ENCODE measurements around the gene BBS9. TPM values are rescaled to one million over a fixed set of nuclear protein-coding genes. Genes with fewer than 3 reads are reported as not detected.
"Not testable (repeated sequence)": the region's sequence is repeated elsewhere in the genome, so short reads cannot be mapped to it uniquely, and the experiment has no call there.

BBS9 gene
- polyA plus RNA-seq, 1 donor from 2014 or later: 9.8 TPM

GRCh38 chr7:33091641-33092191 is 37.6 kb upstream of the BBS9 start:
- Histone ChIP-seq H3K36me3 (ENCODE audit: insufficient read depth, low read length) (peaks cover 9% of the 10 kb centered on the region), H3K27ac (ENCODE audit: low read length) (no peak overlapping the region), H3K27me3 (ENCODE audit: insufficient read depth, low read depth, low read length) (no peaks in the 10 kb centered on the region), H3K4me3 (ENCODE audit: low read length) (no peak overlapping the region), H4K20me1 (ENCODE audit: insufficient read depth) (no peaks in the 10 kb centered on the region), H3K79me2 (replicated peaks; ENCODE audit: insufficient read depth, low read length) (no peaks in the 10 kb centered on the region), H3K9ac (ENCODE audit: low read length) (no peak overlapping the region), H3K4me2 (ENCODE audit: low read length) (no peak overlapping the region), H3K9me2 (ENCODE audit: insufficient read depth, low read length) (no peaks in the 10 kb centered on the region), H3K9me3 (ENCODE audit: low read length) (no peaks in the 10 kb centered on the region), H3F3A (ENCODE audit: insufficient read depth, low read length, poor library complexity, severe bottlenecking) (no peaks in the 10 kb centered on the region), H2AFZ (ENCODE audit: low read depth, low read length) (no peak overlapping the region)
- no peak for TF ChIP-seq SMC3 (conservative IDR thresholded peaks at IDR 0.05; ENCODE audit: poor library complexity)
- no peak for TF ChIP-seq CTCF (IDR thresholded peaks at IDR 0.05; ENCODE audit: poor library complexity, severe bottlenecking)
- TF ChIP-seq EZH2 (IDR thresholded peaks at IDR 0.05; ENCODE audit: borderline replicate concordance, insufficient read depth, low read length, poor library complexity, severe bottlenecking): no peak
- no peak for TF ChIP-seq EP300 (conservative IDR thresholded peaks at IDR 0.05; ENCODE audit: poor library complexity, severe bottlenecking)
- TF ChIP-seq POLR2AphosphoS5 (IDR thresholded peaks at IDR 0.05): no peak
- TF ChIP-seq REST (IDR thresholded peaks at IDR 0.05; ENCODE audit: borderline replicate concordance): no peak
- no peak for TF ChIP-seq MXI1 (conservative IDR thresholded peaks at IDR 0.05; ENCODE audit: poor library complexity, severe bottlenecking)
- no peak for TF ChIP-seq TAF1 (IDR thresholded peaks at IDR 0.05; ENCODE audit: low read depth)
- TF ChIP-seq RAD21 (conservative IDR thresholded peaks at IDR 0.05): no peak

GRCh38 chr7:33093266-33093665 is 36.1 kb upstream of the BBS9 start:
- Histone ChIP-seq H3K4me3 (ENCODE audit: low read length) (no peak overlapping the region), H3K36me3 (ENCODE audit: insufficient read depth, low read length) (peaks cover 10% of the 10 kb centered on the region), H3K27ac (ENCODE audit: low read length) (no peak overlapping the region), H3K9ac (ENCODE audit: low read length) (no peak overlapping the region), H3K9me3 (ENCODE audit: low read length) (no peaks in the 10 kb centered on the region), H3F3A (ENCODE audit: insufficient read depth, low read length, poor library complexity, severe bottlenecking) (no peaks in the 10 kb centered on the region), H3K9me2 (ENCODE audit: insufficient read depth, low read length) (no peaks in the 10 kb centered on the region), H3K4me2 (ENCODE audit: low read length) (no peak overlapping the region), H3K79me2 (replicated peaks; ENCODE audit: insufficient read depth, low read length) (no peaks in the 10 kb centered on the region), H4K20me1 (ENCODE audit: insufficient read depth) (no peaks in the 10 kb centered on the region), H3K27me3 (ENCODE audit: insufficient read depth, low read depth, low read length) (no peaks in the 10 kb centered on the region), H2AFZ (ENCODE audit: low read depth, low read length) (no peak overlapping the region)
- TF ChIP-seq CTCF (IDR thresholded peaks at IDR 0.05; ENCODE audit: poor library complexity, severe bottlenecking): no peak
- no peak for TF ChIP-seq TAF1 (IDR thresholded peaks at IDR 0.05; ENCODE audit: low read depth)
- no peak for TF ChIP-seq RAD21 (conservative IDR thresholded peaks at IDR 0.05)
- TF ChIP-seq EZH2 (IDR thresholded peaks at IDR 0.05; ENCODE audit: borderline replicate concordance, insufficient read depth, low read length, poor library complexity, severe bottlenecking): no peak
- TF ChIP-seq EP300 (conservative IDR thresholded peaks at IDR 0.05; ENCODE audit: poor library complexity, severe bottlenecking): no peak
- no peak for TF ChIP-seq POLR2AphosphoS5 (IDR thresholded peaks at IDR 0.05)
- TF ChIP-seq MXI1 (conservative IDR thresholded peaks at IDR 0.05; ENCODE audit: poor library complexity, severe bottlenecking): no peak
- no peak for TF ChIP-seq REST (IDR thresholded peaks at IDR 0.05; ENCODE audit: borderline replicate concordance)
- TF ChIP-seq SMC3 (conservative IDR thresholded peaks at IDR 0.05; ENCODE audit: poor library complexity): no peak

- H3K27me3 ChIP-seq (ENCODE audit: insufficient read depth, low read depth, low read length); H3K27ac ChIP-seq (ENCODE audit: low read length); H3K9me3 ChIP-seq (ENCODE audit: low read length); H3F3A ChIP-seq (ENCODE audit: insufficient read depth, low read length, poor library complexity, severe bottlenecking); H2AFZ ChIP-seq (ENCODE audit: low read depth, low read length); H3K79me2 ChIP-seq (replicated peaks; ENCODE audit: insufficient read depth, low read length); H3K4me3 ChIP-seq (ENCODE audit: low read length); H3K4me2 ChIP-seq (ENCODE audit: low read length); H3K9me2 ChIP-seq (ENCODE audit: insufficient read depth, low read length); H4K20me1 ChIP-seq (ENCODE audit: insufficient read depth); H3K9ac ChIP-seq (ENCODE audit: low read length); H3K36me3 ChIP-seq (ENCODE audit: insufficient read depth, low read length): not testable (repeated sequence)
Measured at GRCh38 chr7:33094745-33095275, 34.6 kb upstream of the BBS9 start.

Measured in neural cell (in vitro differentiated cells).